ENCODE measurements around the gene CEMIP.

GRCh38 chr15:80878242-80878866 is 99.2 kb downstream of the CEMIP start:
- TF ChIP-seq POLR2A (IDR thresholded peaks at IDR 0.05), result no peak
- TF ChIP-seq, protein P1, sequence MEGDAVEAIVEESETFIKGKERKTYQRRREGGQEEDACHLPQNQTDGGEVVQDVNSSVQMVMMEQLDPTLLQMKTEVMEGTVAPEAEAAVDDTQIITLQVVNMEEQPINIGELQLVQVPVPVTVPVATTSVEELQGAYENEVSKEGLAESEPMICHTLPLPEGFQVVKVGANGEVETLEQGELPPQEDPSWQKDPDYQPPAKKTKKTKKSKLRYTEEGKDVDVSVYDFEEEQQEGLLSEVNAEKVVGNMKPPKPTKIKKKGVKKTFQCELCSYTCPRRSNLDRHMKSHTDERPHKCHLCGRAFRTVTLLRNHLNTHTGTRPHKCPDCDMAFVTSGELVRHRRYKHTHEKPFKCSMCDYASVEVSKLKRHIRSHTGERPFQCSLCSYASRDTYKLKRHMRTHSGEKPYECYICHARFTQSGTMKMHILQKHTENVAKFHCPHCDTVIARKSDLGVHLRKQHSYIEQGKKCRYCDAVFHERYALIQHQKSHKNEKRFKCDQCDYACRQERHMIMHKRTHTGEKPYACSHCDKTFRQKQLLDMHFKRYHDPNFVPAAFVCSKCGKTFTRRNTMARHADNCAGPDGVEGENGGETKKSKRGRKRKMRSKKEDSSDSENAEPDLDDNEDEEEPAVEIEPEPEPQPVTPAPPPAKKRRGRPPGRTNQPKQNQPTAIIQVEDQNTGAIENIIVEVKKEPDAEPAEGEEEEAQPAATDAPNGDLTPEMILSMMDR (IDR thresholded peaks at IDR 0.05 in 4 of 5, conservative IDR thresholded peaks at IDR 0.05 in 1 of 5), result no peak
